ENCODE data around the gene RBM4.

DNA sequence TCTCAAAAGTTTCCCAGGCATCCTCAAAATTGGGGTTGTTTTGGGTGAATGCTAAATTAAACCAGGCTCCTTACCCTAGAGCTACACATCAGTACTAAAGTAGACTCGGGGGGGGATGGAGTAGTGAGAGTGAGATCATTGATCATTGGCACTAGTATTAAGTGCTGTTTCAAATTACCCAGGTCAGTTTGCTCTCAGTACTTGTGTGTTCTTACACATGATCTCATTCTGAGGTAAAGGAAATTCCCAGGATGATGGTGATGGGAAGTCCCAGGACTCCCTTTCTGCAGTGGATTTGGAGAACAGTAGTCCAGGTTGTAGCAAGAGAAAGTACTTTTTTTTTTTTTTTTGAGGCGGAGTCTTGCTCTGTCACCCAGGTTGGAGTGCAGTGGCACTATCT, 12.5 kb downstream of the RBM4 start:
- TF ChIP-seq, protein P1, sequence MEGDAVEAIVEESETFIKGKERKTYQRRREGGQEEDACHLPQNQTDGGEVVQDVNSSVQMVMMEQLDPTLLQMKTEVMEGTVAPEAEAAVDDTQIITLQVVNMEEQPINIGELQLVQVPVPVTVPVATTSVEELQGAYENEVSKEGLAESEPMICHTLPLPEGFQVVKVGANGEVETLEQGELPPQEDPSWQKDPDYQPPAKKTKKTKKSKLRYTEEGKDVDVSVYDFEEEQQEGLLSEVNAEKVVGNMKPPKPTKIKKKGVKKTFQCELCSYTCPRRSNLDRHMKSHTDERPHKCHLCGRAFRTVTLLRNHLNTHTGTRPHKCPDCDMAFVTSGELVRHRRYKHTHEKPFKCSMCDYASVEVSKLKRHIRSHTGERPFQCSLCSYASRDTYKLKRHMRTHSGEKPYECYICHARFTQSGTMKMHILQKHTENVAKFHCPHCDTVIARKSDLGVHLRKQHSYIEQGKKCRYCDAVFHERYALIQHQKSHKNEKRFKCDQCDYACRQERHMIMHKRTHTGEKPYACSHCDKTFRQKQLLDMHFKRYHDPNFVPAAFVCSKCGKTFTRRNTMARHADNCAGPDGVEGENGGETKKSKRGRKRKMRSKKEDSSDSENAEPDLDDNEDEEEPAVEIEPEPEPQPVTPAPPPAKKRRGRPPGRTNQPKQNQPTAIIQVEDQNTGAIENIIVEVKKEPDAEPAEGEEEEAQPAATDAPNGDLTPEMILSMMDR (conservative IDR thresholded peaks at IDR 0.05; ENCODE audit: low read length): no peak
- no peak for TF ChIP-seq EZH2phosphoT487 (IDR thresholded peaks at IDR 0.05; ENCODE audit: borderline replicate concordance)

All from Loucy (cell line).